Breast epithelium (tissue), 3 donors: ENCODE data around the gene HIC1.

Experiments used
- CTCF ChIP-seq, 3 donors: fragments of 450-650 bp; IDR thresholded peaks; one replicate each; pipeline ENCODE4 v1.5.1; 2016 to 2017; ENCODE audit warnings: antibody characterized with exemption in 3 of 3, mild to moderate bottlenecking in 3 of 3, moderate library complexity in 3 of 3
- POLR2A ChIP-seq: fragments of 450-650 bp; IDR thresholded peaks from one replicate; pipeline ENCODE4 v1.6.1; 2016; ENCODE audit warnings: antibody characterized with exemption, mild to moderate bottlenecking, moderate library complexity
- POLR2AphosphoS5 ChIP-seq, 3 donors: sonication (generic); formaldehyde crosslinking; IDR thresholded peaks; one replicate each; pipeline ENCODE4 v1.6.1; 2017; ENCODE audit warnings: antibody characterized with exemption in 3 of 3

DNA sequence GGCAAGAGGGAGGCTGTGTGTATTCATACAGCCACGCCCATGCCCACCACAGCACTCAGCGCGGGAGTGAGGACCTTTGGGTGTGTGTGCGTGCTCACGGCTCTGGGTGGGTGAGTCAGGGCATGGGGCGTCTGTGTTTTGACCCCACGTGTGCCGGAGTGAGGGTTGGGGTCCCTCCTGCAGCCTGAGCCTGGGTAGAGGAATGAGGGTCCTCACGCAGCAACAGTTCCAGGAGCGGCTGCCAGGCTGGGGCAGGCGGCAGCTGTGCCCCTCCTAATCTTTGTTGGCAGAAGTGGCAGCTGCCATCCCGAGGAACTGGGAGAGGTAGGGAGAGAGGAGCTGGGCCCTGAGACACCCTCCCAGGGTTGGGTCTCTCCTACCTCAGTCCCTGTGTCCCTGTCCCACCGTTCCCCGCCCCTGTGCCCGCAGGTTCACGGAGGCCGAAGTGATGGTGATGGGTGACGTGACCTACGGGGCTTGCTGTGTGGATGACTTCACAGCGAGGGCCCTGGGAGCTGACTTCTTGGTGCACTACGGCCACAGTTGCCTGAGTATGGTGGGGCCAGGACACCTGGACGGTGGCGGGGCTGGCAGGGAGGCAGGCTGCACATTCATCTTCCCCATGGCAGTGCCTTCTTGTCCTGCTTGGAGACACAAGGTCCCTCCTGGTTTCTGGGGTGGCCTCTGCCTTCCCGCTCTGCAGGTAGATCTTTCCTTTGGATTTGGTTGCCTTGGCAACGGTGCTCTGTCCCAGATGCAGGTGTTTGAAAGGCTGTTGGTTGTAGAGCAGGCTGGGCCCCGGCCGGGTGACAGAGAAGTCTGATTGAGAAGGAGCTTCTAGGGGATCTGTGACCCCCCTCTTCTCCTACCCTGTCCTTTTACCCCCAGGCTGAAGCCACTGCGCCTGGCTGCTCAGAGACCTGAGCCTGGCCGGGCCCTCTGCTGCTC is 19.1 kb upstream of the HIC1 start:
- TF ChIP-seq CTCF (IDR thresholded peaks at IDR 0.05) (no peak), POLR2A (no peak), POLR2AphosphoS5 (IDR thresholded peaks at IDR 0.05) (no peak)
